ENCODE results near the gene CDC42EP1. TPM values are rescaled to one million over a fixed set of nuclear protein-coding genes. Genes with fewer than 3 reads are reported as not detected.
"Not testable (repeated sequence)": the region's sequence is repeated elsewhere in the genome, so short reads cannot be mapped to it uniquely, and the experiment has no call there.

CDC42EP1 gene
- polyA plus RNA-seq, 1 donor = 50.3 TPM

GRCh38 chr22:37529652-37530345, 30.5 kb upstream of the CDC42EP1 start:
- Histone ChIP-seq H3K4me1 (ENCODE audit: control insufficient read depth, insufficient read depth, low read length) (no peaks in the 10 kb centered on the region), H3K4me3 (ENCODE audit: low read length) (no peak overlapping the region), H3K27ac (ENCODE audit: low read length) (no peak overlapping the region), H3K9me3 (ENCODE audit: control insufficient read depth, low read depth, low read length) (no peaks in the 10 kb centered on the region), H3K27me3 (ENCODE audit: control insufficient read depth, insufficient read depth, low read length) (no peaks in the 10 kb centered on the region), H3K36me3 (ENCODE audit: control insufficient read depth, insufficient read depth, low read length) (no peaks in the 10 kb centered on the region)
- no peak for DNase-seq
- WGBS (ENCODE audit: insufficient coverage, low lambda C conversion rate) = no CpG with 5 or more reads among the region's 2 CpGs

- no peak overlapping the region for H3K27ac ChIP-seq (ENCODE audit: low read length)
- no peaks in the 10 kb centered on the region for H3K36me3 ChIP-seq (ENCODE audit: control insufficient read depth, insufficient read depth, low read length)
- H3K4me3 ChIP-seq (ENCODE audit: low read length) = no peak overlapping the region
- H3K4me1 ChIP-seq (ENCODE audit: control insufficient read depth, insufficient read depth, low read length) = peaks cover 5% of the 10 kb centered on the region
- H3K27me3 ChIP-seq (ENCODE audit: control insufficient read depth, insufficient read depth, low read length) = no peaks in the 10 kb centered on the region
- WGBS (ENCODE audit: insufficient coverage, low lambda C conversion rate) = 13% methylated on average over 3 of the region's 9 CpGs
- DNase-seq = peak in 1 of 2 donors; percentile 19
- H3K9me3 ChIP-seq (ENCODE audit: control insufficient read depth, low read depth, low read length) = no peaks in the 10 kb centered on the region
These were observed 26.3 kb upstream of the CDC42EP1 start for GRCh38 chr22:37533995-37534394.

- peaks cover 6% of the 10 kb centered on the region for H3K4me1 ChIP-seq (ENCODE audit: control insufficient read depth, insufficient read depth, low read length)
- no peak for DNase-seq
- H3K27me3 ChIP-seq (ENCODE audit: control insufficient read depth, insufficient read depth, low read length) = no peaks in the 10 kb centered on the region
- H3K27ac ChIP-seq (ENCODE audit: low read length) = no peak overlapping the region
- no peak overlapping the region for H3K4me3 ChIP-seq (ENCODE audit: low read length)
- H3K36me3 ChIP-seq (ENCODE audit: control insufficient read depth, insufficient read depth, low read length) = no peaks in the 10 kb centered on the region
- WGBS (ENCODE audit: insufficient coverage, low lambda C conversion rate) = 86% methylated on average over 1 of the region's 3 CpGs
- no peaks in the 10 kb centered on the region for H3K9me3 ChIP-seq (ENCODE audit: control insufficient read depth, low read depth, low read length)
These were observed 25.8 kb upstream of the CDC42EP1 start for GRCh38 chr22:37534445-37534844.

- Histone ChIP-seq H3K4me1 (ENCODE audit: control insufficient read depth, insufficient read depth, low read length) (peaks cover 6% of the 10 kb centered on the region), H3K27me3 (ENCODE audit: control insufficient read depth, insufficient read depth, low read length) (no peaks in the 10 kb centered on the region), H3K9me3 (ENCODE audit: control insufficient read depth, low read depth, low read length) (no peaks in the 10 kb centered on the region), H3K27ac (ENCODE audit: low read length) (no peak overlapping the region), H3K4me3 (ENCODE audit: low read length) (no peak overlapping the region), H3K36me3 (ENCODE audit: control insufficient read depth, insufficient read depth, low read length) (no peaks in the 10 kb centered on the region)
- DNase-seq = no peak
- WGBS (ENCODE audit: insufficient coverage, low lambda C conversion rate) = 100% methylated on average over 3 of the region's 6 CpGs
These were observed 25.1 kb upstream of the CDC42EP1 start for GRCh38 chr22:37535159-37535558.

GRCh38 chr22:37538590-37539357, 21.5 kb upstream of the CDC42EP1 start:
- H3K4me1 ChIP-seq (ENCODE audit: control insufficient read depth, insufficient read depth, low read length) = peaks cover 6% of the 10 kb centered on the region
- WGBS (ENCODE audit: insufficient coverage, low lambda C conversion rate) = no CpG with 5 or more reads among the region's 20 CpGs
- no peak overlapping the region for H3K27ac ChIP-seq (ENCODE audit: low read length)
- DNase-seq = peak; percentile 92
- no peaks in the 10 kb centered on the region for H3K27me3 ChIP-seq (ENCODE audit: control insufficient read depth, insufficient read depth, low read length)
- H3K9me3 ChIP-seq (ENCODE audit: control insufficient read depth, low read depth, low read length) = no peaks in the 10 kb centered on the region
- H3K4me3 ChIP-seq (ENCODE audit: low read length) = no peak overlapping the region
- H3K36me3 ChIP-seq (ENCODE audit: control insufficient read depth, insufficient read depth, low read length) = no peaks in the 10 kb centered on the region

GRCh38 chr22:37539790-37540189, 20.5 kb upstream of the CDC42EP1 start:
- H3K27me3 ChIP-seq (ENCODE audit: control insufficient read depth, insufficient read depth, low read length); DNase-seq; H3K27ac ChIP-seq (ENCODE audit: low read length); H3K36me3 ChIP-seq (ENCODE audit: control insufficient read depth, insufficient read depth, low read length); H3K4me1 ChIP-seq (ENCODE audit: control insufficient read depth, insufficient read depth, low read length); H3K9me3 ChIP-seq (ENCODE audit: control insufficient read depth, low read depth, low read length); H3K4me3 ChIP-seq (ENCODE audit: low read length): not testable (repeated sequence)
- WGBS (ENCODE audit: insufficient coverage, low lambda C conversion rate) = no CpG with 5 or more reads among the region's 6 CpGs

- peaks cover 33% of the 10 kb centered on the region for H3K4me1 ChIP-seq (ENCODE audit: control insufficient read depth, insufficient read depth, low read length)
- not testable (repeated sequence) for H3K27me3 ChIP-seq (ENCODE audit: control insufficient read depth, insufficient read depth, low read length); H3K9me3 ChIP-seq (ENCODE audit: control insufficient read depth, low read depth, low read length); DNase-seq; H3K27ac ChIP-seq (ENCODE audit: low read length); H3K4me3 ChIP-seq (ENCODE audit: low read length); H3K36me3 ChIP-seq (ENCODE audit: control insufficient read depth, insufficient read depth, low read length)
- 100% methylated on average over 1 of the region's 4 CpGs for WGBS (ENCODE audit: insufficient coverage, low lambda C conversion rate)
These were observed 17.9 kb upstream of the CDC42EP1 start for GRCh38 chr22:37542416-37542815.

- no peak for DNase-seq
- H3K36me3 ChIP-seq (ENCODE audit: control insufficient read depth, insufficient read depth, low read length) = no peaks in the 10 kb centered on the region
- H3K27ac ChIP-seq (ENCODE audit: low read length) = no peak overlapping the region
- 100% methylated on average over 1 of the region's 7 CpGs for WGBS (ENCODE audit: insufficient coverage, low lambda C conversion rate)
- H3K9me3 ChIP-seq (ENCODE audit: control insufficient read depth, low read depth, low read length) = no peaks in the 10 kb centered on the region
- H3K4me3 ChIP-seq (ENCODE audit: low read length) = no peak overlapping the region
- no peaks in the 10 kb centered on the region for H3K27me3 ChIP-seq (ENCODE audit: control insufficient read depth, insufficient read depth, low read length)
- peaks cover 35% of the 10 kb centered on the region for H3K4me1 ChIP-seq (ENCODE audit: control insufficient read depth, insufficient read depth, low read length)
These were observed 17.3 kb upstream of the CDC42EP1 start for GRCh38 chr22:37542959-37543358.

GRCh38 chr22:37544955-37545702, 15.2 kb upstream of the CDC42EP1 start:
- peak overlapping the region; percentile 89 for H3K27ac ChIP-seq (ENCODE audit: low read length)
- peak in 1 of 2 donors; percentile 78 for DNase-seq
- no CpG with 5 or more reads among the region's 11 CpGs for WGBS (ENCODE audit: insufficient coverage, low lambda C conversion rate)
- H3K4me1 ChIP-seq (ENCODE audit: control insufficient read depth, insufficient read depth, low read length) = peaks cover 29% of the 10 kb centered on the region
- H3K27me3 ChIP-seq (ENCODE audit: control insufficient read depth, insufficient read depth, low read length) = no peaks in the 10 kb centered on the region
- no peaks in the 10 kb centered on the region for H3K36me3 ChIP-seq (ENCODE audit: control insufficient read depth, insufficient read depth, low read length)
- no peaks in the 10 kb centered on the region for H3K9me3 ChIP-seq (ENCODE audit: control insufficient read depth, low read depth, low read length)
- H3K4me3 ChIP-seq (ENCODE audit: low read length) = peak overlapping the region; percentile 39

GRCh38 chr22:37545703-37546436, 14.4 kb upstream of the CDC42EP1 start:
- H3K36me3 ChIP-seq (ENCODE audit: control insufficient read depth, insufficient read depth, low read length) = no peaks in the 10 kb centered on the region
- DNase-seq = peak; percentile 94 to 97
- H3K27ac ChIP-seq (ENCODE audit: low read length) = peak overlapping the region; percentile 89
- no peaks in the 10 kb centered on the region for H3K9me3 ChIP-seq (ENCODE audit: control insufficient read depth, low read depth, low read length)
- H3K4me1 ChIP-seq (ENCODE audit: control insufficient read depth, insufficient read depth, low read length) = peaks cover 29% of the 10 kb centered on the region
- no peaks in the 10 kb centered on the region for H3K27me3 ChIP-seq (ENCODE audit: control insufficient read depth, insufficient read depth, low read length)
- H3K4me3 ChIP-seq (ENCODE audit: low read length) = peak overlapping the region; percentile 39
- WGBS (ENCODE audit: insufficient coverage, low lambda C conversion rate) = no CpG with 5 or more reads among the region's 28 CpGs

Measured in large intestine (tissue), 3 donors.